Stomach smooth muscle (tissue), 2 donors: ENCODE measurements around the gene TMEM106B.
"Not testable (repeated sequence)": the region's sequence is repeated elsewhere in the genome, so short reads cannot be mapped to it uniquely, and the experiment has no call there.

Experiments
- H3K27ac ChIP-seq: one replicate; pipeline ENCODE4 v1.7.0; 2013; ENCODE audit warnings: mild to moderate bottlenecking, low read length, inconsistent platforms
- H3K27me3 ChIP-seq, 2 donors: one replicate each; pipeline ENCODE4 v1.7.0; 2013; ENCODE audit warnings: low read length in 2 of 2; ENCODE audit not compliant: insufficient read depth in 2 of 2, control insufficient read depth in 1 of 2
- H3K36me3 ChIP-seq, 2 donors: one replicate each; pipeline ENCODE4 v1.7.0; 2013; ENCODE audit warnings: low read length in 2 of 2; ENCODE audit not compliant: control insufficient read depth in 2 of 2, insufficient read depth in 2 of 2
- H3K4me1 ChIP-seq: one replicate; pipeline ENCODE4 v1.7.0; 2013; ENCODE audit warnings: low read length; ENCODE audit not compliant: control insufficient read depth, insufficient read depth
- H3K4me3 ChIP-seq, 2 donors: one replicate each; pipeline ENCODE4 v1.7.0; 2013; ENCODE audit warnings: low read length in 2 of 2
- H3K9ac ChIP-seq, 2 donors: one replicate each; pipeline ENCODE4 v1.7.0; 2013; ENCODE audit warnings: low read length in 2 of 2, mild to moderate bottlenecking in 1 of 2
- H3K9me3 ChIP-seq, 2 donors: one replicate each; pipeline ENCODE4 v1.7.0; 2013; ENCODE audit warnings: low read length in 2 of 2; ENCODE audit not compliant: control insufficient read depth in 2 of 2
- donor health status: healthy.
- donor health status: Pancreatic carcinoma.

The TMEM106B gene

DNA sequence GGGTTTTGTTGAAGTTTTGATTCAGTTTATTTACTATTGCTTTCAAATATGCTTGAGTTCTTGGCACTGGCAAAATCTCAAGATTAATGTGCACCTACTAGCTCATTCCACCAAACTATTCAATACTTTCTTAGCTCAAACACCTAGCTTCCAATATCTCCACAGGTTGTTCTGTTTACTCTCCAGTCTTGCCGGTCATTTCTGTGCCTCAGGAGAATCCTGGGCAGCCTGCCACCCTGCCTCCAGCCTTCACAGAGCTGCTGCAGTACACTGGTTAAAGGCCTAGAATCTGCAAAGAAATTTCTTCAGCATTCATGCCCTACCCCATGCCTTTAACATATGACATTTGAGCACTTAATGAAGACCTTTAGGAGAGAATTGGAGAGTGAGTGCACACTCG, 4.0 kb upstream of the TMEM106B start:
- Histone ChIP-seq H3K4me1 (peaks cover 3% of the 10 kb centered on the region), H3K27me3 (peaks cover 0 to 2% of the 10 kb centered on the region in 2 donors), H3K9ac (no peak overlapping the region), H3K9me3 (no peaks in the 10 kb centered on the region), H3K4me3 (no peak overlapping the region), H3K27ac (no peak overlapping the region), H3K36me3 (no peaks in the 10 kb centered on the region)

DNA sequence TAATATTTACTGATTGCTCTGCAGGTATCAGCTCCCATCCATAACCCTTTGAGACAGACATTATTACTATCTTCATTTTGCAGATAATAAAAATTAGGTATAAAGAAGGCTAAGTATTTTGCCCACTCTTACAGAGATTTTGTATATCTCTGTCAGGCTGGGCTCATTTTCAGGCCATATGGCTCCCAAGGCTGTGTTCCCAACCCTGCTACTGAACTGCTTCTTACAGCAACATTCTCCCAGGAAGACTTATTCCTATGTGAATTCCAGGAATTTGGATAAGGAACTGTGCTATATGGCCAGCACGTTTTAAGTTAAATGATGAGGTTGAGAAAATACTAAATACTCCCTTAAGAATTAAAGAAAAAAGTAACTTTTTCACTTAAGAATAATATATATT, 1.9 kb upstream of the TMEM106B start:
- H3K4me3 ChIP-seq: no peak overlapping the region
- H3K4me1 ChIP-seq: peaks cover 4% of the 10 kb centered on the region

DNA sequence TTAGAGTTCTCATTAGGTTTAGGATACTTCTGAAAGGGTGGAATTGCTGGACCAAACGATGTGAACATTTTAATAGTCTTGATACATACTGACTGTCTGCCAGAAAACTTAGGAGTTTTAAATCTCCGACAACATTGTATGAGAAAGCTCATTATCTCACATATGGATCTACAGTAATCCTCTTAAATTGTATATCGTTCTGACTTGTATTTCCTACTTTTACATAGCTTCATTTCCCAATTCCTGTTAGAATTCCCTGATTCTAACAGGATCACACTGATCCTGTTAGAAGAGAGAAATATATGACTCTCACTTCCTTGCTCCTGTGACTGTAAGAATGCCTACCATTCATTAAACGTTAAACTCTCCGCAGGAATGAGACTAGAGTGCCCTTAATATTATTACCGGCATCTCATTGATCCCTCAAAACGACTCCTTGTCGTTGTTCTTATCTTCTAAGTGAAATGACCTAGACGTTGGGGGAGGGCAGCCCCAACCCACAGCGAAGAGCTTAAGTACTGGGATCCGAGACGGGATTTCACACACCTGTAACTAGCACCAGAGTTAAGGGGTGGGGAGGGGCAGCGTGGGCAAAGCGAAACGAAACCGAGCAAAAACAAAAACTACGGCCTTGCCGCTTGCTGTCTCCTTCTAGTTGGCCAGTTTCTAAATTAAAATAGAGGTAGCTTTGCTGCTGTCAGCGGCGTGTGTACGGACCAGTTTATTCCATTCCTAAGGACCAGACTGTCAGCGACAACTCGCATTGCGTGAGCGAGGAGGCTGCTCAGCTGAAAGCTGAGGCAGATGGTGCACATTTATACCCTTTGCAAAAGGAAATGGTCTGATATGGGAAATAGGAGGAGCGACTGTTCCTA, 678 bp upstream of the TMEM106B start:
- Histone ChIP-seq H3K9ac (peak overlapping the region; percentile 79 to 94), H3K36me3 (no peaks in the 10 kb centered on the region), H3K27ac (peak overlapping the region; percentile 85), H3K9me3 (no peaks in the 10 kb centered on the region), H3K27me3 (peaks cover 0 to 2% of the 10 kb centered on the region in 2 donors), H3K4me3 (peak overlapping the region; percentile 79 to 96), H3K4me1 (peaks cover 4% of the 10 kb centered on the region)

More for the DNA sequence above, 1.9 kb upstream of the TMEM106B start:
- no peak overlapping the region for H3K9ac ChIP-seq
- H3K27me3 ChIP-seq: peaks cover 0 to 2% of the 10 kb centered on the region in 2 donors
- H3K9me3 ChIP-seq: no peaks in the 10 kb centered on the region
- H3K36me3 ChIP-seq: no peaks in the 10 kb centered on the region
- H3K27ac ChIP-seq: no peak overlapping the region

DNA sequence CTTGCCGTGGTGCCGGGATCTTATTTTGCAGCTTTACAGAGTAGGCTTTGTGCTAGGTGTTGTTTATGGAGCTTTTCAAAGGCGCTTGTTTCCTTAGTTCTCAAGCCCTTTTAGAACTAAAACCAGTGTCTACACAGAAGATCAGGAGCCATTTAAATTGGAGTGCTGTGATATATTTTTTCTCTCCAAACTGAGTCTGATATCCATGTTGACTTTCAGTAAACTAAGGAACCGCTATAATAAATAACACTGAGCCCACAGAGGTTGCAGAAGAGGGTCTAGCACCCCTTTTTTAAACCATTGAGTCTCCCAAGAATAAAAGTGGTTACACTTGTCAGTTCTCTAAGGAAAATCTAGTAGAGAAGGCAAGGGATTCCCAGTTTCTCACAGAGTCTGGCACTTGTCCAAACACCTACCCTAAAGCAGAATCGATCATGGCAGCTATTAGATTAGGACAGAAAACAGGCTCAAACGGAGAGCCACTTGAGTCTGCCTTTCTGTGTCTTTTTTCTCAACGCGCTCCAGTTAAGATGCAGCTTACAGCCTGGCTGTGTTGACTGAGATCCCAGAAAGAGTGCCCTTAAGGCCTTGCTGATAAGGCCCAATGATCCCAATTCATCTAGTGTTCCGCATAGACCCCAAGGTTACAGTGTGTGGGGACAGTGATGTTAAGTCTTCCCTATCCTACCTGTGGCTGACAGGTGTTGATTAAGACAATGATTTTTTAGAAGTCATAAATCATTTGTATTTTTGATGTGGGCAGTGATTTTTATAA, 804 bp downstream of the TMEM106B start:
- no peaks in the 10 kb centered on the region for H3K36me3 ChIP-seq
- peaks cover 4% of the 10 kb centered on the region for H3K4me1 ChIP-seq
- H3K9ac ChIP-seq: peak overlapping the region; percentile 79 to 94
- H3K4me3 ChIP-seq: peak overlapping the region; percentile 79 to 96
- H3K9me3 ChIP-seq: no peaks in the 10 kb centered on the region
- peak overlapping the region; percentile 85 for H3K27ac ChIP-seq
- peaks cover 0 to 2% of the 10 kb centered on the region in 2 donors for H3K27me3 ChIP-seq

DNA sequence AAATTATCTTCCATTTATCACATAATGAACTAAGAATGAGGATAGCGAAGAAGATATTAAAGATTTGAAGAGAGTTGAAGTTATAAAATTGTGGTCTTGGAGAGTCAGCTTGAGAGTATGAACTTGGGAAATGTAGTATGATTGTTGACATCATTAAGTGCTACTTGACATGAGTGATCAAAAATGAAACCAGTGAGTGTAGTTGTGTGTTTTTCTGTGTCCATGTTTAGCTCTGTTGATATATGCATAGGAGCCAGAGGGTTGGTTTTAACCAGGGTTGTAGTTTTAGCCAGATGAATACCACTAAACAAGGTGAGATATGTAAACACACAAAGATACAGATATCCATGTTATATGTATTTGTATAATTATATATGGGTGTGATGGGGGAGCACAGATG, 6.2 kb downstream of the TMEM106B start:
- Histone ChIP-seq H3K9ac (no peak overlapping the region), H3K27ac (no peak overlapping the region), H3K9me3 (no peaks in the 10 kb centered on the region), H3K4me1 (no peaks in the 10 kb centered on the region), H3K27me3 (no peaks in the 10 kb centered on the region), H3K4me3 (no peak overlapping the region), H3K36me3 (peaks cover 2 to 14% of the 10 kb centered on the region in 2 donors)

DNA sequence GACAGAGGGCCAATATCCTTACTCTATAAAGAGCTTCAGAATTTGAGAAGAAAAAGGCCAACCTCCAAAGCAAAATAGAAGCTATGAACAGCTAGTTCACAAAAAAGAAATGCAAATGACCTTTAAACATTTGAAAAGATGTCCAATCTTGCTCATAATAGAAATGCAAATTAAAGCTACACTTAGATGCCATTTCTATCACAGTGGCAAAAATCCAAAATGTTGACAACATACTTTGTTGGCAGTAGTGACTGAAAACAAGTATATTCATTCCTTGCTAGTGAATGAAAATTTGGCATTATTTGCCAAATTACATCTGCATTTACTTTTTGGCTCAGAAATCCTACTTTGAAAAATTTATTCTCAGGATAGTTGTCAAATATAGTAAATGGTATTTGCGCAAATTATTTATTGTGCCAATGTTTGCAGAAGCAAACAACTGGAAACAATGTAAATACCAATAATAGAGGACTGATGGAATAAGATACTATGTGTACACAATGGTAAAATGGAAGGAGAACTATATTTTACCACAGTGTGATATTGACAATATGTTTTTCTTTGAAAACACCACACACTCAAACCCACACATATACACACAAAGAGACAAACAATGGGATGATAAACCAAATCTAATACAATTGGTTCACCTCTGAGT, 9.4 kb downstream of the TMEM106B start:
- no peaks in the 10 kb centered on the region for H3K27me3 ChIP-seq
- H3K27ac ChIP-seq: no peak overlapping the region
- H3K4me3 ChIP-seq: no peak overlapping the region
- H3K9ac ChIP-seq: no peak overlapping the region
- H3K36me3 ChIP-seq: peaks cover 2 to 14% of the 10 kb centered on the region in 2 donors
- H3K9me3 ChIP-seq: no peaks in the 10 kb centered on the region
- no peaks in the 10 kb centered on the region for H3K4me1 ChIP-seq

DNA sequence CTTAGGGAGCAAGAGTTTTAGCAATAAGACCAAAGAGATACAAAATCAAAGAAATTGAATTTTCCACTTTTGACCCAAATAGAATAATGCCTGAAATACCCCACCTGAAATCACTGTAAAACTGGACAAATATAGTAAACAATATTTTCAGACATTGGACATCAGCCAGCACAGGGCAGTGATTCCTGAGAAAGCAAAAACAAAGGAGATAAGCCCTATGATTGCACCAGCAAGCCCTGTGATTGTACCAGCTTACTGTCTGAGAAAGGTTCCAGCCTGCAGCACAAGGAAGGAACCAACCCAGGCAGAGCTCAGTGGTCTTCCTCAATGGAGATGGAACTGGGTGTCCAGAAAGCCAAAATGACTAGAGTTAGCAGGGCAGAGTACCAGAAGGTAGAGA, 10.3 kb downstream of the TMEM106B start:
- no peak overlapping the region for H3K27ac ChIP-seq
- no peaks in the 10 kb centered on the region for H3K27me3 ChIP-seq
- no peaks in the 10 kb centered on the region for H3K4me1 ChIP-seq
- H3K9me3 ChIP-seq: no peaks in the 10 kb centered on the region
- no peak overlapping the region for H3K9ac ChIP-seq
- peaks cover 2 to 14% of the 10 kb centered on the region in 2 donors for H3K36me3 ChIP-seq
- H3K4me3 ChIP-seq: no peak overlapping the region

DNA sequence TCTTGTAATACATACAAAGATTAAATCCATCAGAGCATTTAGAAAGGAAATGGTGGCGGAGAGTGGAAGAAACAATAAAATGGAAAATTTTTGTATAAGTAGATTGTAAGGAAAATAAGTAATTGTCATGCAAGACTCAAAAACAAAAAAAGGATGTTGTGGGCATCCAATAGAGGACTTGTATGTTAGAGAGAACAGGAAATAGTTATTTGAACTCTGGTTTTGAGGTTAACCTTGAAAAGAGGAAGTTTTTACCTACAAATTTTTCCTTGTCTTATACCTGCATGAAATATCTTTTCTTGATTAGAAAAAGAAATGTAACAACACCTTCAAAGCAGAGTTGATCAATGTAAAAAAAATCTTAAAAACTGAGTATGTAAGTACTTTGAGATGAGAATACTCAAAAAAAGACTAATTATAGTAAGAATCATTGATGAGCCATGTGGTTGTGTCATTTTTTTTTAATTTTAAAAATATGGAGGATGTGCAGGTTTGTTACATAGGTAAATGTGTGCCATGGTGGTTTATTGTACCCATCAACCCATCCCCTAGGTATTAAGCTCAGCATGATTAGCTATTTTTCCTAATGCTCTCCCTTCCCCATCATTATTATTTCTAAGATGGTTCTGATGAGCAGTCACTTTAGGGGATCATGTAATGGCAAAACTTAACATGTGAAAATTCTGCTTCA, 11.9 kb downstream of the TMEM106B start:
- Histone ChIP-seq H3K27me3 (no peaks in the 10 kb centered on the region), H3K4me1 (no peaks in the 10 kb centered on the region), H3K9me3 (no peaks in the 10 kb centered on the region), H3K9ac (no peak overlapping the region), H3K4me3 (no peak overlapping the region), H3K27ac (no peak overlapping the region), H3K36me3 (peaks cover 2 to 14% of the 10 kb centered on the region in 2 donors)

DNA sequence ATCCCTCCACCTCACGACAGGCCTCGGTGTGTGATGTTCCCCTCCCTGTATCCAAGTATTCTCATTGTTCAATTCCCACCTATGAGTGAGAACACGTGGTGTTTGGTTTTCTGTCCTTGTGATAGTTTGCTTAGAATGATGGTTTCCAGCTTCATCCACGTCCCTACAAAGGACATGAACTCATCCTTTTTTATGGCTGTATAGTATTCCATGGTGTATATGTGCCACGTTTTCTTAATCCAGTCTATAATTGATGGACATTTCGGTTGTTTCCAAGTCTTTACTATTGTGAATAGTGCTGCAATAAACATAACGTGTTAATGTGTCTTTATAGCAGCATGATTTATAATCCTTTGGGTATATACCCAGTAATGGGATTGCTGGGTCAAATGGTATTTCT, 13.9 kb downstream of the TMEM106B start:
- not testable (repeated sequence) for H3K27ac ChIP-seq, H3K9ac ChIP-seq, H3K27me3 ChIP-seq, H3K4me1 ChIP-seq, H3K9me3 ChIP-seq, H3K4me3 ChIP-seq, H3K36me3 ChIP-seq

DNA sequence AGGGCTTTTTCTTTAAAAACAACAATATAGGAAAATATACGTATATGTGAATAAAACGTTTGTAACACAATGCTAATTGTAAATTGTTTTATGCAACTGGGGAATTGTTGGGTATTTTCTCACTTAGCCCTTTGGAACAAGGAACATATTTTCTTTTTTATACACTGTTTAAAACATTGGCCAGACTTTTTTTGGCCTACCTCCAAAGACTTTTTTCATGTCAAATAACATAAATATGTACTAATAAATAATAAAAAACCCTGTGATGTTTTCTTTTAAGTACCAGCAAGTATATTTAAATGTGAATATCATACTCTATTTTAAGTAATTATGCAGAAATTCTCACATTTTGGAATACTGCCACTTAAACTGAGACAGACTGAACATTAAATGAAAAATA, 15.7 kb downstream of the TMEM106B start:
- Histone ChIP-seq H3K27ac (no peak overlapping the region), H3K4me3 (no peak overlapping the region), H3K36me3 (peaks cover 6% of the 10 kb centered on the region in 2 donors), H3K9ac (no peak overlapping the region), H3K27me3 (no peaks in the 10 kb centered on the region), H3K9me3 (no peaks in the 10 kb centered on the region), H3K4me1 (no peaks in the 10 kb centered on the region)
